HFF-Myc (cell line): Measurements from ENCODE around the gene HPS3.

Source experiments
- DNase-seq: peaks from one replicate; pipeline ENCODE4 v3.0.0-alpha.2; 2011; ENCODE audit warnings: low read depth; ENCODE audit errors: extremely low read depth
- H3K4me3 ChIP-seq: replicated peaks from 2 replicates; pipeline ENCODE4 v1.5.1; 2011; ENCODE audit warnings: low read depth, mild to moderate bottlenecking, control low read depth, low read length
- CTCF ChIP-seq: IDR thresholded peaks from 2 replicates; pipeline ENCODE4 v1.5.1; 2012; ENCODE audit warnings: mild to moderate bottlenecking, low read depth, low read length, control low read depth; ENCODE audit errors: missing control alignments

HPS3 gene

GRCh38 chr3:149197669-149198068 is 68.2 kb downstream of the HPS3 start:
- TF ChIP-seq CTCF, result no peak
- no peak overlapping the region for H3K4me3 ChIP-seq
- DNase-seq, result no peak

- no peak overlapping the region for H3K4me3 ChIP-seq
- TF ChIP-seq CTCF, result no peak
- peak; percentile 32 for DNase-seq
These were observed 69.2 kb downstream of the HPS3 start for GRCh38 chr3:149198611-149199010.

- no peak for TF ChIP-seq CTCF
- no peak overlapping the region for H3K4me3 ChIP-seq
These were observed 70.0 kb downstream of the HPS3 start for GRCh38 chr3:149199474-149199873.

GRCh38 chr3:149203758-149204157 is 74.3 kb downstream of the HPS3 start:
- DNase-seq, result no peak
- H3K4me3 ChIP-seq, result no peak overlapping the region
- TF ChIP-seq CTCF, result no peak

More at GRCh38 chr3:149199474-149199873, 70.0 kb downstream of the HPS3 start:
- DNase-seq, result peak; percentile 17

GRCh38 chr3:149204390-149204991 is 75.1 kb downstream of the HPS3 start:
- no peak overlapping the region for H3K4me3 ChIP-seq
- no peak for TF ChIP-seq CTCF
- DNase-seq, result no peak

GRCh38 chr3:149207475-149207874 is 78.0 kb downstream of the HPS3 start:
- no peak overlapping the region for H3K4me3 ChIP-seq
- TF ChIP-seq CTCF, result no peak
- no peak for DNase-seq

GRCh38 chr3:149209431-149209830 is 80.0 kb downstream of the HPS3 start:
- no peak for TF ChIP-seq CTCF
- no peak for DNase-seq
- H3K4me3 ChIP-seq, result no peak overlapping the region
